Effector memory CD4-positive, alpha-beta T cell (primary cell): ENCODE data around the gene PEAR1.

Experiments
- DNase-seq, 3 donors: peaks; one replicate each; pipeline ENCODE4 v3.0.0-alpha.2; 2020
- H3K27ac ChIP-seq: 2 replicates; pipeline ENCODE4 v1.7.0; 2013; ENCODE audit warnings: mild to moderate bottlenecking, low read length, moderate library complexity; ENCODE audit not compliant: insufficient read depth, poor library complexity, severe bottlenecking
- H3K27me3 ChIP-seq: replicated peaks from 2 replicates; pipeline ENCODE4 v1.7.0; 2013; ENCODE audit warnings: mild to moderate bottlenecking, low read length; ENCODE audit not compliant: insufficient read depth, control insufficient read depth, poor library complexity, severe bottlenecking
- H3K36me3 ChIP-seq: 2 replicates; pipeline ENCODE4 v1.7.0; 2013; ENCODE audit warnings: mild to moderate bottlenecking, low read length, moderate library complexity; ENCODE audit not compliant: control insufficient read depth, insufficient read depth
- H3K4me1 ChIP-seq: 2 replicates; pipeline ENCODE4 v1.7.0; 2013; ENCODE audit warnings: low read length, mild to moderate bottlenecking; ENCODE audit not compliant: control insufficient read depth, insufficient read depth, poor library complexity, severe bottlenecking
- H3K4me3 ChIP-seq: 2 replicates; pipeline ENCODE4 v1.7.0; 2013; ENCODE audit warnings: low read length, low read depth, mild to moderate bottlenecking; ENCODE audit not compliant: insufficient read depth, poor library complexity, severe bottlenecking
- H3K9me3 ChIP-seq: 2 replicates; pipeline ENCODE4 v1.7.0; 2013; ENCODE audit warnings: mild to moderate bottlenecking, low read length, moderate library complexity; ENCODE audit not compliant: control insufficient read depth

The PEAR1 gene

DNA sequence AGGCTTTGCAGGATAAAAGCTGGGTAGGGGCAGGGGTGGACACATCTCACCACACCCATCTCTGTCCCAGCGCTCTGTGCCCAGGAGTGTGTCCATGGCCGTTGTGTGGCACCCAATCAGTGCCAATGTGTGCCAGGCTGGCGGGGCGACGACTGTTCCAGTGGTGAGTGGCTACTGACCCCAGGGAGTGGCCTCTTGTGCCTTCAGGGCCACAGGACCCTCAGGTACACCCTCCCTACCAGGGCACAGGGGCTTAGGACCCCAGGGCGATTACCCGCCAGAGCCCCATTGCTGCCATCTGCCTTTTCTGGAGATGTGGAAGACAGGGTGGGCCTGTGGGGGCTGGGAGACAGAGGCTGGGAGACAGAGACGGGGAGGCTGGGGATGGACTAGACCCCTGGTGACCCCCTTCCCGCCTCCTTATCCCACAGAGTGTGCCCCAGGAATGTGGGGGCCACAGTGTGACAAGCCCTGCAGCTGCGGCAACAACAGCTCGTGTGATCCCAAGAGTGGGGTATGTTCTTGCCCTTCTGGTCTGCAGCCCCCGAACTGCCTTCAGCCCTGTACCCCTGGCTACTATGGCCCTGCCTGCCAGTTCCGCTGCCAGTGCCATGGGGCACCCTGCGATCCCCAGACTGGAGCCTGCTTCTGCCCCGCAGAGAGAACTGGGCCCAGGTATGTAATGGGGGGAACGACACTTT lies 12.8 kb downstream of the PEAR1 start:
- Histone ChIP-seq H3K27ac (no peak overlapping the region), H3K27me3 (no peaks in the 10 kb centered on the region), H3K4me1 (no peaks in the 10 kb centered on the region), H3K36me3 (no peaks in the 10 kb centered on the region), H3K9me3 (no peaks in the 10 kb centered on the region), H3K4me3 (no peak overlapping the region)
- DNase-seq, result no peak

- H3K27me3 ChIP-seq, result peaks cover under 1% of the 10 kb centered on the region
- H3K36me3 ChIP-seq, result no peaks in the 10 kb centered on the region
- DNase-seq, result no peak
- H3K4me3 ChIP-seq, result no peak overlapping the region
- H3K27ac ChIP-seq, result no peak overlapping the region
- H3K9me3 ChIP-seq, result no peaks in the 10 kb centered on the region
- H3K4me1 ChIP-seq, result no peaks in the 10 kb centered on the region
These were observed 15.0 kb downstream of the PEAR1 start for GRCh38 chr1:156908541-156908940.

DNA sequence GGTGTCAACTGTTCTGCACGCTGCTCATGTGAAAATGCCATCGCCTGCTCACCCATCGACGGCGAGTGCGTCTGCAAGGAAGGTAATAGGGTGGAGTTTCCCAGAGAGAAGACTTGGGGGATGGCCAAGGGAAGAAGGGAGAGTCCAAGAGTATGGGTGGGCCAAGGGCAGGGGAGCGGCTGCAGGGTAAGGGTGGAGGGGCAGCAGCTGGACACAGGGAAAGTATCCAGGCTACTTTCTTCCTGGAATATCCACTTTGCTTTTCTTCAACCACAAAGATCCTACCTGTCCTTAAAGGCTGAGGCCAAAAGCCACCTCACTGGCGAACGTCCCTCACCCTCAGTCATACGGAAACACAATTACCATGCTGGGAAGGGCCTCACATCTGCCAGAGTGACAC lies 15.4 kb downstream of the PEAR1 start:
- Histone ChIP-seq H3K4me1 (no peaks in the 10 kb centered on the region), H3K4me3 (no peak overlapping the region), H3K27me3 (peaks cover 4% of the 10 kb centered on the region), H3K36me3 (no peaks in the 10 kb centered on the region), H3K9me3 (no peaks in the 10 kb centered on the region), H3K27ac (no peak overlapping the region)
- DNase-seq, result no peak

DNA sequence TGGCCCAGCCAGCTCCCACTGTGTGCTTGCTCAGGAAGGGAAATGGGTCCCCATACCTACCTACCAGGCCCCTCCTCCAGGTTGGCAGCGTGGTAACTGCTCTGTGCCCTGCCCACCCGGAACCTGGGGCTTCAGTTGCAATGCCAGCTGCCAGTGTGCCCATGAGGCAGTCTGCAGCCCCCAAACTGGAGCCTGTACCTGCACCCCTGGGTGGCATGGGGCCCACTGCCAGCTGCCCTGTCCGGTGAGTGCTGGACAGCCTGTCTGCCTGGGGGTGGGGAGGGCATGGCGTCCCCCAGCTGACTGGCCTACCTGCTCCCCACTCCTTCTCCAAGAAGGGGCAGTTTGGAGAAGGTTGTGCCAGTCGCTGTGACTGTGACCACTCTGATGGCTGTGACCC lies 16.2 kb downstream of the PEAR1 start:
- Histone ChIP-seq H3K4me1 (no peaks in the 10 kb centered on the region), H3K4me3 (no peak overlapping the region), H3K9me3 (no peaks in the 10 kb centered on the region), H3K27ac (no peak overlapping the region), H3K27me3 (peaks cover 7% of the 10 kb centered on the region), H3K36me3 (no peaks in the 10 kb centered on the region)
- no peak for DNase-seq

GRCh38 chr1:156910309-156910782 lies 16.8 kb downstream of the PEAR1 start:
- Histone ChIP-seq H3K27me3 (peaks cover 7% of the 10 kb centered on the region), H3K27ac (no peak overlapping the region), H3K9me3 (no peaks in the 10 kb centered on the region), H3K4me3 (no peak overlapping the region), H3K4me1 (no peaks in the 10 kb centered on the region), H3K36me3 (no peaks in the 10 kb centered on the region)
- DNase-seq, result peak; percentile 27 to 31 (median 28)

GRCh38 chr1:156911577-156912298 lies 18.2 kb downstream of the PEAR1 start:
- Histone ChIP-seq H3K9me3 (no peaks in the 10 kb centered on the region), H3K27me3 (peaks cover 7% of the 10 kb centered on the region), H3K27ac (no peak overlapping the region), H3K36me3 (no peaks in the 10 kb centered on the region), H3K4me1 (no peaks in the 10 kb centered on the region), H3K4me3 (no peak overlapping the region)
- no peak for DNase-seq

- no peaks in the 10 kb centered on the region for H3K36me3 ChIP-seq
These were observed 18.8 kb downstream of the PEAR1 start for GRCh38 chr1:156912310-156912709.

GRCh38 chr1:156912861-156913808 lies 19.6 kb downstream of the PEAR1 start:
- no peak for DNase-seq
- no peaks in the 10 kb centered on the region for H3K4me1 ChIP-seq
- no peaks in the 10 kb centered on the region for H3K36me3 ChIP-seq
- H3K4me3 ChIP-seq, result no peak overlapping the region
- H3K27me3 ChIP-seq, result peaks cover 7% of the 10 kb centered on the region
- H3K9me3 ChIP-seq, result no peaks in the 10 kb centered on the region
- H3K27ac ChIP-seq, result no peak overlapping the region

More at GRCh38 chr1:156912310-156912709, 18.8 kb downstream of the PEAR1 start:
- peaks cover 7% of the 10 kb centered on the region for H3K27me3 ChIP-seq
- no peak for DNase-seq
- H3K4me1 ChIP-seq, result no peaks in the 10 kb centered on the region
- H3K9me3 ChIP-seq, result no peaks in the 10 kb centered on the region
- no peak overlapping the region for H3K27ac ChIP-seq
- no peak overlapping the region for H3K4me3 ChIP-seq

DNA sequence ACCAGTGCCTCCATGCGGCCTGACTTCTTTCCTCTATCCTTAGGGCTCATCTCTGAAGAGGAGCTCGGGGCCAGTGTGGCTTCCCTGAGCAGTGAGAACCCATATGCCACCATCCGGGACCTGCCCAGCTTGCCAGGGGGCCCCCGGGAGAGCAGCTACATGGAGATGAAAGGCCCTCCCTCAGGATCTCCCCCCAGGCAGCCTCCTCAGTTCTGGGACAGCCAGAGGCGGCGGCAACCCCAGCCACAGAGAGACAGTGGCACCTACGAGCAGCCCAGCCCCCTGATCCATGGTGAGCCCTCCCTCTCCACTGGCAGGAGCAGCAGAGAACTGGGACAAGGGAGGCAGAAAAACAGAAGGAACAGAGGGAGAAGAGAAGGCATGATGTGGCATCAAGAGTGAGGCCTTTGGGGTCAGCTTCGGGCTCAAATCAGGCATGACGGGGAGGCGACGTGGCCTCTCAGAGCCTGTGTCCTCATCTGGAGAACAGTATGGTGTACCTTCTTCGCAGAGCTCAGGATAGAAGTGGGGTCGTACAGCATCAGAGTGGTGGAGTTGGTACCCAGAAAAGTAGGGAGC lies 20.4 kb downstream of the PEAR1 start:
- no peaks in the 10 kb centered on the region for H3K9me3 ChIP-seq
- no peak for DNase-seq
- no peak overlapping the region for H3K4me3 ChIP-seq
- H3K27ac ChIP-seq, result no peak overlapping the region
- no peaks in the 10 kb centered on the region for H3K36me3 ChIP-seq
- H3K4me1 ChIP-seq, result no peaks in the 10 kb centered on the region
- H3K27me3 ChIP-seq, result peaks cover 7% of the 10 kb centered on the region
